ENCODE measurements around the gene PIP5K1B.

Gene PIP5K1B

GRCh38 chr9:68834931-68835520, 130.0 kb downstream of the PIP5K1B start:
- no peak for ATAC-seq
- TF ChIP-seq ZFP3 (CRISPR knock-in tag; IDR thresholded peaks at IDR 0.05): no peak
- TF ChIP-seq ISL1 (CRISPR knock-in tag; IDR thresholded peaks at IDR 0.05): no peak
- TF ChIP-seq PPARA (CRISPR knock-in tag; IDR thresholded peaks at IDR 0.05; ENCODE audit: borderline replicate concordance): no peak
- no peak for TF ChIP-seq ZC3H10 (CRISPR knock-in tag; IDR thresholded peaks at IDR 0.05)
- TF ChIP-seq ZNF8 (CRISPR knock-in tag; IDR thresholded peaks at IDR 0.05): no peak
- no peak for TF ChIP-seq CSDC2 (CRISPR knock-in tag; IDR thresholded peaks at IDR 0.05)
- TF ChIP-seq ZNF70 (CRISPR knock-in tag; IDR thresholded peaks at IDR 0.05): no peak
- no peak for TF ChIP-seq ARNTL (CRISPR knock-in tag; IDR thresholded peaks at IDR 0.05; ENCODE audit: borderline replicate concordance, low read depth)
- TF ChIP-seq, protein P1, sequence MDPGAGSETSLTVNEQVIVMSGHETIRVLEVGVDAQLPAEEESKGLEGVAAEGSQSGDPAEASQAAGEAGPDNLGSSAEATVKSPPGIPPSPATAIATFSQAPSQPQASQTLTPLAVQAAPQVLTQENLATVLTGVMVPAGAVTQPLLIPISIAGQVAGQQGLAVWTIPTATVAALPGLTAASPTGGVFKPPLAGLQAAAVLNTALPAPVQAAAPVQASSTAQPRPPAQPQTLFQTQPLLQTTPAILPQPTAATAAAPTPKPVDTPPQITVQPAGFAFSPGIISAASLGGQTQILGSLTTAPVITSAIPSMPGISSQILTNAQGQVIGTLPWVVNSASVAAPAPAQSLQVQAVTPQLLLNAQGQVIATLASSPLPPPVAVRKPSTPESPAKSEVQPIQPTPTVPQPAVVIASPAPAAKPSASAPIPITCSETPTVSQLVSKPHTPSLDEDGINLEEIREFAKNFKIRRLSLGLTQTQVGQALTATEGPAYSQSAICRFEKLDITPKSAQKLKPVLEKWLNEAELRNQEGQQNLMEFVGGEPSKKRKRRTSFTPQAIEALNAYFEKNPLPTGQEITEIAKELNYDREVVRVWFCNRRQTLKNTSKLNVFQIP (CRISPR knock-in tag; IDR thresholded peaks at IDR 0.05; ENCODE audit: borderline replicate concordance, low read depth): no peak
- TF ChIP-seq SNAI2 (CRISPR knock-in tag; IDR thresholded peaks at IDR 0.05): no peak
- TF ChIP-seq GLIS3 (CRISPR knock-in tag; IDR thresholded peaks at IDR 0.05): no peak
- no peak for TF ChIP-seq TCF4 (CRISPR knock-in tag; IDR thresholded peaks at IDR 0.05; ENCODE audit: borderline replicate concordance)
- no peak for TF ChIP-seq ZNF565 (CRISPR knock-in tag; conservative IDR thresholded peaks at IDR 0.05; ENCODE audit: low read depth)
- TF ChIP-seq TOX (CRISPR knock-in tag; IDR thresholded peaks at IDR 0.05; ENCODE audit: borderline replicate concordance): no peak
- TF ChIP-seq, protein P2, sequence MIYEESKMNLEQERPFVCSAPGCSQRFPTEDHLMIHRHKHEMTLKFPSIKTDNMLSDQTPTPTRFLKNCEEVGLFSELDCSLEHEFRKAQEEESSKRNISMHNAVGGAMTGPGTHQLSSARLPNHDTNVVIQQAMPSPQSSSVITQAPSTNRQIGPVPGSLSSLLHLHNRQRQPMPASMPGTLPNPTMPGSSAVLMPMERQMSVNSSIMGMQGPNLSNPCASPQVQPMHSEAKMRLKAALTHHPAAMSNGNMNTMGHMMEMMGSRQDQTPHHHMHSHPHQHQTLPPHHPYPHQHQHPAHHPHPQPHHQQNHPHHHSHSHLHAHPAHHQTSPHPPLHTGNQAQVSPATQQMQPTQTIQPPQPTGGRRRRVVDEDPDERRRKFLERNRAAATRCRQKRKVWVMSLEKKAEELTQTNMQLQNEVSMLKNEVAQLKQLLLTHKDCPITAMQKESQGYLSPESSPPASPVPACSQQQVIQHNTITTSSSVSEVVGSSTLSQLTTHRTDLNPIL (CRISPR knock-in tag; IDR thresholded peaks at IDR 0.05; ENCODE audit: low read depth): no peak
- TF ChIP-seq, protein P3, sequence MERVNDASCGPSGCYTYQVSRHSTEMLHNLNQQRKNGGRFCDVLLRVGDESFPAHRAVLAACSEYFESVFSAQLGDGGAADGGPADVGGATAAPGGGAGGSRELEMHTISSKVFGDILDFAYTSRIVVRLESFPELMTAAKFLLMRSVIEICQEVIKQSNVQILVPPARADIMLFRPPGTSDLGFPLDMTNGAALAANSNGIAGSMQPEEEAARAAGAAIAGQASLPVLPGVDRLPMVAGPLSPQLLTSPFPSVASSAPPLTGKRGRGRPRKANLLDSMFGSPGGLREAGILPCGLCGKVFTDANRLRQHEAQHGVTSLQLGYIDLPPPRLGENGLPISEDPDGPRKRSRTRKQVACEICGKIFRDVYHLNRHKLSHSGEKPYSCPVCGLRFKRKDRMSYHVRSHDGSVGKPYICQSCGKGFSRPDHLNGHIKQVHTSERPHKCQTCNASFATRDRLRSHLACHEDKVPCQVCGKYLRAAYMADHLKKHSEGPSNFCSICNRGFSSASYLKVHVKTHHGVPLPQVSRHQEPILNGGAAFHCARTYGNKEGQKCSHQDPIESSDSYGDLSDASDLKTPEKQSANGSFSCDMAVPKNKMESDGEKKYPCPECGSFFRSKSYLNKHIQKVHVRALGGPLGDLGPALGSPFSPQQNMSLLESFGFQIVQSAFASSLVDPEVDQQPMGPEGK (CRISPR knock-in tag; IDR thresholded peaks at IDR 0.05; ENCODE audit: borderline replicate concordance): no peak
- no peak for TF ChIP-seq OSR1 (CRISPR knock-in tag; IDR thresholded peaks at IDR 0.05)
- no peak for TF ChIP-seq RARB (CRISPR knock-in tag; IDR thresholded peaks at IDR 0.05)
- TF ChIP-seq CSRNP3 (CRISPR knock-in tag; IDR thresholded peaks at IDR 0.05): no peak
- TF ChIP-seq ESRRG (CRISPR knock-in tag; IDR thresholded peaks at IDR 0.05): no peak

- TF ChIP-seq ZNF565 (CRISPR knock-in tag; conservative IDR thresholded peaks at IDR 0.05; ENCODE audit: low read depth): no peak
- no peak for ATAC-seq
These were observed 131.7 kb downstream of the PIP5K1B start for GRCh38 chr9:68836788-68837187.

GRCh38 chr9:68838245-68838644, 133.2 kb downstream of the PIP5K1B start:
- TF ChIP-seq GLIS3 (CRISPR knock-in tag; IDR thresholded peaks at IDR 0.05): no peak
- no peak for TF ChIP-seq SNAI2 (CRISPR knock-in tag; IDR thresholded peaks at IDR 0.05)
- TF ChIP-seq PPARA (CRISPR knock-in tag; IDR thresholded peaks at IDR 0.05; ENCODE audit: borderline replicate concordance): no peak
- no peak for TF ChIP-seq ESRRG (CRISPR knock-in tag; IDR thresholded peaks at IDR 0.05)
- no peak for TF ChIP-seq ZNF565 (CRISPR knock-in tag; conservative IDR thresholded peaks at IDR 0.05; ENCODE audit: low read depth)
- no peak for ATAC-seq

GRCh38 chr9:68841276-68842052, 136.4 kb downstream of the PIP5K1B start:
- TF ChIP-seq ZNF70 (CRISPR knock-in tag; IDR thresholded peaks at IDR 0.05) (no peak), ARNTL (CRISPR knock-in tag; IDR thresholded peaks at IDR 0.05; ENCODE audit: borderline replicate concordance, low read depth) (no peak)
- TF ChIP-seq, protein P3 (CRISPR knock-in tag; IDR thresholded peaks at IDR 0.05; ENCODE audit: borderline replicate concordance): no peak
- ATAC-seq: no peak

All from SK-N-SH treated with all-trans-retinoic acid at 6 μM for 48 hours (cell line).